IMR-90 (cell line): Measurements from ENCODE around the gene ELOVL5. TPM values are rescaled to one million over a fixed set of nuclear protein-coding genes. Genes with fewer than 3 reads are reported as not detected.

Experiments
- ATAC-seq: fragments of 200-7000 bp; cut with Tn5 transposase; 2 replicates; pipeline ENCODE4 v1.9.1; 2020; ENCODE audit warnings: low read depth, mild to moderate bottlenecking, moderate library complexity
- BruUV-seq: library from RNA; stranded (reverse); fragments of 400-500 nt; replicated peaks from 2 replicates; lab custom pipeline; 2021; lab: Mats Ljungman, UMichigan
- CTCF ChIA-PET: fragments of 300-600 bp; formaldehyde crosslinking; extraction: SDS; loops from one replicate; lab custom pipeline; 2021; ENCODE audit warnings: antibody characterized with exemption; lab: Yijun Ruan, JAX
- POLR2A ChIA-PET: fragments of 300-600 bp; sonication (Branson Sonifier 250); formaldehyde crosslinking; loops from one replicate; lab custom pipeline; 2022; ENCODE audit warnings: antibody characterized with exemption; ENCODE audit not compliant: unreplicated experiment; lab: Charles Lee
- DNase-seq: peaks from one replicate; pipeline ENCODE4 v3.0.0; 2013
- H2AFZ ChIP-seq: replicated peaks from 2 replicates; pipeline ENCODE3; 2013; ENCODE audit warnings: low read length, mild to moderate bottlenecking; ENCODE audit not compliant: poor library complexity
- H2AK5ac ChIP-seq: 2 replicates; pipeline ENCODE4 v1.6.1; 2013; ENCODE audit warnings: low read depth, low read length, inconsistent platforms
- H2AK9ac ChIP-seq: replicated peaks from 2 replicates; pipeline ENCODE3; 2013; ENCODE audit warnings: mild to moderate bottlenecking, low read depth, low read length, moderate library complexity; ENCODE audit not compliant: poor library complexity
- H2BK120ac ChIP-seq: 2 replicates; pipeline ENCODE4 v1.6.1; 2013; ENCODE audit warnings: low read depth, low read length, inconsistent platforms
- H2BK15ac ChIP-seq: 3 replicates; pipeline ENCODE4 v1.6.1; 2013; ENCODE audit warnings: low read depth, low read length, inconsistent platforms
- H2BK20ac ChIP-seq: 2 replicates; pipeline ENCODE4 v1.6.1; 2013; ENCODE audit warnings: low read depth, mild to moderate bottlenecking, inconsistent platforms, low read length, moderate library complexity
- H2BK5ac ChIP-seq: 2 replicates; pipeline ENCODE4 v1.6.1; 2013; ENCODE audit warnings: mild to moderate bottlenecking, low read depth, low read length, inconsistent platforms; ENCODE audit not compliant: poor library complexity, severe bottlenecking
- H3K14ac ChIP-seq: replicated peaks from 2 replicates; pipeline ENCODE4 v1.6.1; 2013; ENCODE audit warnings: low read depth, low read length, inconsistent platforms
- H3K18ac ChIP-seq: 2 replicates; pipeline ENCODE4 v1.6.1; 2013; ENCODE audit warnings: low read depth, low read length, control low read depth
- H3K23ac ChIP-seq: 2 replicates; pipeline ENCODE4 v1.6.1; 2013; ENCODE audit warnings: low read depth, low read length, inconsistent platforms
- H3K27ac ChIP-seq: 2 replicates; pipeline ENCODE4 v1.5.1; 2013; ENCODE audit warnings: mild to moderate bottlenecking, control low read depth, low read length; ENCODE audit not compliant: insufficient read depth
- H3K27me3 ChIP-seq: 2 replicates; pipeline ENCODE4 v1.6.1; 2013; ENCODE audit warnings: low read length; ENCODE audit not compliant: control insufficient read depth, insufficient read depth
- H3K36me3 ChIP-seq: 2 replicates; pipeline ENCODE4 v1.6.1; 2013; ENCODE audit warnings: low read length, mixed read lengths; ENCODE audit not compliant: control insufficient read depth, insufficient read depth
- H3K4ac ChIP-seq: 2 replicates; pipeline ENCODE4 v1.6.1; 2013; ENCODE audit warnings: low read depth, low read length, inconsistent platforms
- H3K4me1 ChIP-seq: 2 replicates; pipeline ENCODE4 v1.6.1; 2013; ENCODE audit warnings: low read length, mixed read lengths; ENCODE audit not compliant: control insufficient read depth, insufficient read depth
- H3K4me2 ChIP-seq: 2 replicates; pipeline ENCODE4 v1.6.1; 2013; ENCODE audit warnings: low read depth, mild to moderate bottlenecking, control low read depth, low read length, moderate library complexity
- H3K4me3 ChIP-seq: 2 replicates; pipeline ENCODE4 v1.5.1; 2013; ENCODE audit warnings: low read depth, mild to moderate bottlenecking, control low read depth, low read length, moderate library complexity; ENCODE audit not compliant: insufficient read depth
- H3K56ac ChIP-seq: 2 replicates; pipeline ENCODE4 v1.6.1; 2013; ENCODE audit warnings: low read length, inconsistent platforms; ENCODE audit not compliant: insufficient read depth; ENCODE audit errors: extremely low read depth
- H3K79me1 ChIP-seq, 2 experiments: 2 replicates each; pipeline ENCODE4 v1.6.1; 2013; ENCODE audit warnings: low read length in 2 of 2, inconsistent platforms in 1 of 2, low read depth in 1 of 2
- H3K9ac ChIP-seq: 2 replicates; pipeline ENCODE4 v1.6.1; 2013; ENCODE audit warnings: low read depth, low read length, control low read depth
- H3K9me1 ChIP-seq: 2 replicates; pipeline ENCODE4 v1.6.1; 2013; ENCODE audit warnings: low read length, inconsistent platforms; ENCODE audit not compliant: insufficient read depth
- H3K9me3 ChIP-seq: 2 replicates; pipeline ENCODE4 v1.6.1; 2013; ENCODE audit warnings: low read length; ENCODE audit not compliant: control insufficient read depth, insufficient read depth
- H4K20me1 ChIP-seq: 2 replicates; pipeline ENCODE4 v1.6.1; 2013; ENCODE audit warnings: low read length, inconsistent platforms; ENCODE audit not compliant: insufficient read depth
- H4K5ac ChIP-seq: 2 replicates; pipeline ENCODE4 v1.6.1; 2013; ENCODE audit warnings: mild to moderate bottlenecking, low read depth, low read length, control low read depth
- H4K8ac ChIP-seq, 2 experiments: 2 replicates each; pipeline ENCODE4 v1.6.1; 2013; ENCODE audit warnings: low read depth in 2 of 2, low read length in 2 of 2, control low read depth in 1 of 2, inconsistent platforms in 1 of 2
- H4K91ac ChIP-seq: 2 replicates; pipeline ENCODE4 v1.6.1; 2013; ENCODE audit warnings: low read depth, low read length, inconsistent platforms; ENCODE audit not compliant: insufficient read depth
- BHLHE40 ChIP-seq: fragments of 150-350 bp; IDR thresholded peaks from 2 replicates; pipeline ENCODE4 v1.6.1; 2016; ENCODE audit warnings: mild to moderate bottlenecking, low read depth, low read length
- CEBPB ChIP-seq: IDR thresholded peaks from 2 replicates; pipeline ENCODE4 v1.6.1; 2012; ENCODE audit warnings: low read depth, low read length, improper control_type of control experiment
- CHD1 ChIP-seq: IDR thresholded peaks from 2 replicates; pipeline ENCODE4 v1.6.1; 2012; ENCODE audit warnings: low read depth, low read length, improper control_type of control experiment
- ELK1 ChIP-seq: fragments of 150-350 bp; IDR thresholded peaks from 2 replicates; pipeline ENCODE4 v1.6.1; 2016; ENCODE audit warnings: low read depth, mild to moderate bottlenecking, low read length, moderate library complexity, borderline replicate concordance
- FOS ChIP-seq: fragments of 150-350 bp; IDR thresholded peaks from 2 replicates; pipeline ENCODE4 v1.6.1; 2016; ENCODE audit warnings: low read depth, low read length
- MAFK ChIP-seq: IDR thresholded peaks from 2 replicates; pipeline ENCODE4 v1.6.1; 2012; ENCODE audit warnings: low read depth, low read length, improper control_type of control experiment
- MAZ ChIP-seq: IDR thresholded peaks from 2 replicates; pipeline ENCODE4 v1.6.1; 2012; ENCODE audit warnings: low read depth, mild to moderate bottlenecking, low read length, improper control_type of control experiment, moderate library complexity, borderline replicate concordance
- MXI1 ChIP-seq: IDR thresholded peaks from 2 replicates; pipeline ENCODE4 v1.6.1; 2012; ENCODE audit warnings: low read depth, mild to moderate bottlenecking, low read length, moderate library complexity, borderline replicate concordance
- NFE2L2 ChIP-seq: fragments of 150-350 bp; IDR thresholded peaks from 2 replicates; pipeline ENCODE4 v1.6.1; 2016; ENCODE audit warnings: low read depth, mild to moderate bottlenecking, low read length
- POLR2A ChIP-seq: IDR thresholded peaks from 2 replicates; pipeline ENCODE4 v1.6.1; 2012; ENCODE audit warnings: mild to moderate bottlenecking, low read depth, low read length
- RAD21 ChIP-seq: IDR thresholded peaks from 2 replicates; pipeline ENCODE4 v1.6.1; 2012; ENCODE audit warnings: low read length, improper control_type of control experiment
- RCOR1 ChIP-seq: IDR thresholded peaks from 2 replicates; pipeline ENCODE4 v1.6.1; 2012; ENCODE audit warnings: mild to moderate bottlenecking, low read length, improper control_type of control experiment; ENCODE audit not compliant: insufficient replicate concordance
- RFX5 ChIP-seq: IDR thresholded peaks from 2 replicates; pipeline ENCODE4 v1.8.0; 2012; ENCODE audit warnings: low read depth, mild to moderate bottlenecking, low read length, moderate library complexity
- SMC3 ChIP-seq: fragments of 150-350 bp; IDR thresholded peaks from 2 replicates; pipeline ENCODE4 v1.6.1; 2016; ENCODE audit warnings: low read depth, mild to moderate bottlenecking, antibody characterized with exemption, low read length, moderate library complexity
- USF2 ChIP-seq: fragments of 150-350 bp; IDR thresholded peaks from 2 replicates; pipeline ENCODE4 v1.6.1; 2017; ENCODE audit warnings: mild to moderate bottlenecking, antibody characterized with exemption, low read length, low read depth
- WGBS, 2 experiments: methylation state at CpG; one replicate each; pipeline versions ENCODE4 v1.1.5 to v1.1.7; 2013; ENCODE audit warnings: missing lambda C conversion rate in 2 of 2; ENCODE audit not compliant: insufficient read length in 1 of 2; ENCODE audit errors: extremely low coverage in 2 of 2; 5-methylcytosine and 5-hydroxymethylcytosine counted together
- dilution Hi-C: fragments of 300-500 bp; cut with HindIII; formaldehyde crosslinking; loops from one replicate; pipeline ENCODE4 v1.14.3; 2018; ENCODE audit warnings: low sequenced_read_pairs; ENCODE audit not compliant: unreplicated experiment
- in situ Hi-C: fragments of 300-500 bp; cut with MboI; formaldehyde crosslinking; loops from 3 replicates; pipeline ENCODE4 v1.14.3; 2019; ENCODE audit warnings: low sequenced_read_pairs, inconsistent platforms, mixed read lengths
- intact Hi-C: fragments of 100-400 bp; cut with micrococcal nuclease; formaldehyde crosslinking; loops from 2 replicates; pipeline ENCODE4 v1.10.0; 2022
- polyA plus RNA-seq, 3 experiments: library from polyadenylated mRNA; depleted of rRNA; stranded (reverse); fragments of >200 nt; gene quantifications; 2 replicates each; pipeline ENCODE4 v1.2.3, GENCODE V29; 2012; ENCODE audit warnings: low replicate concordance in 1 of 3
- total RNA-seq: library from RNA; depleted of rRNA; stranded (reverse); fragments of >200 nt; gene quantifications from 2 replicates; pipeline ENCODE4 v1.2.3, GENCODE V29; 2012
- TF ChIP-seq, protein P1 (sequence below): conservative IDR thresholded peaks from 2 replicates; pipeline ENCODE4 v1.5.1; 2012; ENCODE audit warnings: mild to moderate bottlenecking, low read depth, low read length, improper control_type of control experiment

The ELOVL5 gene
- total and polyA plus RNA-seq, 2 of the 4 experiments (the other 2 are of a cell fraction), result 32.1 to 42.3 TPM

GRCh38 chr6:53335224-53335994, 13.3 kb downstream of the ELOVL5 start:
- H3K4ac ChIP-seq, result no peak overlapping the region
- in situ Hi-C loops (no loop called here), dilution Hi-C loops (no loop called here), intact Hi-C loops (no loop called here)
- DNase-seq (no peak), ATAC-seq (no peak)
- no peak overlapping the region for H2BK15ac ChIP-seq
- no peak overlapping the region for H2AK9ac ChIP-seq
- H4K5ac ChIP-seq, result no peak overlapping the region
- H3K4me1 ChIP-seq, result no peaks in the 10 kb centered on the region
- 88% methylated on average over 8 of the region's 12 CpGs; no CpG with 5 or more reads in 1 of the 2 experiments for WGBS, 2 experiments
- no peak overlapping the region for H3K23ac ChIP-seq
- peaks cover 30 to 89% of the 10 kb centered on the region in 2 experiments for H3K79me1 ChIP-seq
- no peak overlapping the region for H2BK120ac ChIP-seq
- H3K9ac ChIP-seq, result no peak overlapping the region
- H3K18ac ChIP-seq, result no peak overlapping the region
- no peak overlapping the region for H3K4me2 ChIP-seq
- H3K9me1 ChIP-seq, result peaks cover 3% of the 10 kb centered on the region
- no peak overlapping the region for H4K8ac ChIP-seq
- no peak overlapping the region for H3K14ac ChIP-seq
- no peaks in the 10 kb centered on the region for H3K9me3 ChIP-seq
- H3K27ac ChIP-seq, result no peak overlapping the region
- POLR2A ChIA-PET, result no interaction called here
- H3K27me3 ChIP-seq, result no peaks in the 10 kb centered on the region
- no peak overlapping the region for H3K4me3 ChIP-seq
- no peak overlapping the region for H4K91ac ChIP-seq
- CTCF ChIA-PET, result no interaction called here
- no peak overlapping the region for H2AK5ac ChIP-seq
- H2BK20ac ChIP-seq, result no peak overlapping the region
- TF ChIP-seq POLR2A (no peak), FOS (no peak), CEBPB (no peak), RFX5 (no peak), MAZ (no peak), RAD21 (no peak), BHLHE40 (no peak), RCOR1 (no peak), MAFK (no peak), USF2 (no peak), MXI1 (no peak), SMC3 (no peak), NFE2L2 (no peak), CHD1 (no peak), ELK1 (no peak)
- TF ChIP-seq, protein P1, sequence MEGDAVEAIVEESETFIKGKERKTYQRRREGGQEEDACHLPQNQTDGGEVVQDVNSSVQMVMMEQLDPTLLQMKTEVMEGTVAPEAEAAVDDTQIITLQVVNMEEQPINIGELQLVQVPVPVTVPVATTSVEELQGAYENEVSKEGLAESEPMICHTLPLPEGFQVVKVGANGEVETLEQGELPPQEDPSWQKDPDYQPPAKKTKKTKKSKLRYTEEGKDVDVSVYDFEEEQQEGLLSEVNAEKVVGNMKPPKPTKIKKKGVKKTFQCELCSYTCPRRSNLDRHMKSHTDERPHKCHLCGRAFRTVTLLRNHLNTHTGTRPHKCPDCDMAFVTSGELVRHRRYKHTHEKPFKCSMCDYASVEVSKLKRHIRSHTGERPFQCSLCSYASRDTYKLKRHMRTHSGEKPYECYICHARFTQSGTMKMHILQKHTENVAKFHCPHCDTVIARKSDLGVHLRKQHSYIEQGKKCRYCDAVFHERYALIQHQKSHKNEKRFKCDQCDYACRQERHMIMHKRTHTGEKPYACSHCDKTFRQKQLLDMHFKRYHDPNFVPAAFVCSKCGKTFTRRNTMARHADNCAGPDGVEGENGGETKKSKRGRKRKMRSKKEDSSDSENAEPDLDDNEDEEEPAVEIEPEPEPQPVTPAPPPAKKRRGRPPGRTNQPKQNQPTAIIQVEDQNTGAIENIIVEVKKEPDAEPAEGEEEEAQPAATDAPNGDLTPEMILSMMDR, result no peak
- H4K20me1 ChIP-seq, result peaks cover 29% of the 10 kb centered on the region
- H3K36me3 ChIP-seq, result peaks cover 5% of the 10 kb centered on the region
- H2BK5ac ChIP-seq, result no peak overlapping the region
- H2AFZ ChIP-seq, result peak overlapping the region; percentile 4
- BruUV-seq, result no TSS peak
- no peak overlapping the region for H3K56ac ChIP-seq
